A549 (cell line): Measurements from ENCODE around the gene TFG.

Source experiments
- CHD2 ChIP-seq: fragments of 150-350 bp; IDR thresholded peaks from 2 replicates; pipeline ENCODE4 v1.6.1; 2014; ENCODE audit warnings: low read length; ENCODE audit not compliant: partially characterized antibody
- JUN ChIP-seq, 2 experiments: fragments of >200 bp; sonication (Bioruptor Twin); formaldehyde crosslinking; IDR thresholded peaks; 2 replicates in 1 of 2; 3 replicates in 1 of 2; pipeline ENCODE4 v1.6.1; 2016 to 2017
- MAFK ChIP-seq: fragments of 450-650 bp; IDR thresholded peaks from 2 replicates; pipeline ENCODE4 v1.6.1; 2014; ENCODE audit not compliant: partially characterized antibody
- MAZ ChIP-seq: fragments of 150-350 bp; IDR thresholded peaks from 2 replicates; pipeline ENCODE4 v1.6.1; 2014; ENCODE audit warnings: antibody characterized with exemption, low read depth, low read length, borderline replicate concordance
- POLR2A ChIP-seq: IDR thresholded peaks from 2 replicates; pipeline ENCODE4 v1.6.1; 2012; ENCODE audit warnings: mild to moderate bottlenecking, low read length
- POLR2AphosphoS2 ChIP-seq: conservative IDR thresholded peaks from 2 replicates; pipeline ENCODE4 v1.6.1; 2012; ENCODE audit warnings: low read length, improper control_type of control experiment, inconsistent platforms
- RARB ChIP-seq: fragments of 250-450 bp; sonication (Bioruptor Pico); IDR thresholded peaks from 2 replicates; pipeline ENCODE4 v1.8.0; 2021; ENCODE audit warnings: mild to moderate bottlenecking, moderate library complexity
- TF ChIP-seq, protein P1 (sequence below): IDR thresholded peaks from 2 replicates; pipeline ENCODE4 v1.6.1; 2012
- TF ChIP-seq, protein P2 (sequence below): IDR thresholded peaks from 2 replicates; pipeline ENCODE4 v1.6.1; 2012
- TF ChIP-seq, protein P3 (sequence below): fragments of >200 bp; sonication (Bioruptor Twin); formaldehyde crosslinking; IDR thresholded peaks from 3 replicates; pipeline ENCODE4 v1.5.1; 2016
- TF ChIP-seq, protein P4 (sequence below): fragments of 450-650 bp; IDR thresholded peaks from 2 replicates; pipeline ENCODE4 v1.6.1; 2014; ENCODE audit warnings: antibody characterized with exemption
- TF ChIP-seq, protein P5 (sequence below): fragments of 150-350 bp; IDR thresholded peaks from 2 replicates; pipeline ENCODE4 v1.6.1; 2014; ENCODE audit warnings: low read depth, mild to moderate bottlenecking, low read length

DNA sequence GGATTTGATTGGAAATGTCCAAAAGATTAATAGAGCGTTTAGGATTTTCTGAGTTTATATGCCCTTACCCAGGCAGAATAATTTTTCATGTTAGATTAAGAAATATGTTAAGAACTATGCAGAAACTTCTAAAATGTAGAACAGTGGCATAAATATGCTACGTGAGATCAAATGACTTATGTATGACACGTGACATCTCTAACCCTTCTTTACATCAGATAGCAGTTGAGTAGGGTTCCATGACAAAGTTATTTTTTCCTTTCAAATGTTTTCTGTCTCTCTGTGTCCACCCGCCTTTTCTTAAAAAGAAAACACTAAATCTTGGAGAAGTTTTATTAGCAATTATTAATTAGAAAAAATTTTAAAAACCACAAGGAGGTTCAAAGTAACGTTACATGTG, 8.6 kb upstream of the TFG start:
- TF ChIP-seq MAFK (no peak), CHD2 (no peak), MAZ (no peak), JUN (IDR thresholded peaks at IDR 0.05) (no peak), RARB (CRISPR knock-in tag) (no peak), POLR2A (no peak), POLR2AphosphoS2 (no peak)
- TF ChIP-seq, protein P1, sequence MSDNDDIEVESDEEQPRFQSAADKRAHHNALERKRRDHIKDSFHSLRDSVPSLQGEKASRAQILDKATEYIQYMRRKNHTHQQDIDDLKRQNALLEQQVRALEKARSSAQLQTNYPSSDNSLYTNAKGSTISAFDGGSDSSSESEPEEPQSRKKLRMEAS: no peak
- TF ChIP-seq, protein P2, sequence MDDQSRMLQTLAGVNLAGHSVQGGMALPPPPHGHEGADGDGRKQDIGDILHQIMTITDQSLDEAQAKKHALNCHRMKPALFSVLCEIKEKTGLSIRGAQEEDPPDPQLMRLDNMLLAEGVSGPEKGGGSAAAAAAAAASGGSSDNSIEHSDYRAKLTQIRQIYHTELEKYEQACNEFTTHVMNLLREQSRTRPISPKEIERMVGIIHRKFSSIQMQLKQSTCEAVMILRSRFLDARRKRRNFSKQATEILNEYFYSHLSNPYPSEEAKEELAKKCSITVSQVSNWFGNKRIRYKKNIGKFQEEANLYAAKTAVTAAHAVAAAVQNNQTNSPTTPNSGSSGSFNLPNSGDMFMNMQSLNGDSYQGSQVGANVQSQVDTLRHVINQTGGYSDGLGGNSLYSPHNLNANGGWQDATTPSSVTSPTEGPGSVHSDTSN: no peak
- TF ChIP-seq, protein P3, sequence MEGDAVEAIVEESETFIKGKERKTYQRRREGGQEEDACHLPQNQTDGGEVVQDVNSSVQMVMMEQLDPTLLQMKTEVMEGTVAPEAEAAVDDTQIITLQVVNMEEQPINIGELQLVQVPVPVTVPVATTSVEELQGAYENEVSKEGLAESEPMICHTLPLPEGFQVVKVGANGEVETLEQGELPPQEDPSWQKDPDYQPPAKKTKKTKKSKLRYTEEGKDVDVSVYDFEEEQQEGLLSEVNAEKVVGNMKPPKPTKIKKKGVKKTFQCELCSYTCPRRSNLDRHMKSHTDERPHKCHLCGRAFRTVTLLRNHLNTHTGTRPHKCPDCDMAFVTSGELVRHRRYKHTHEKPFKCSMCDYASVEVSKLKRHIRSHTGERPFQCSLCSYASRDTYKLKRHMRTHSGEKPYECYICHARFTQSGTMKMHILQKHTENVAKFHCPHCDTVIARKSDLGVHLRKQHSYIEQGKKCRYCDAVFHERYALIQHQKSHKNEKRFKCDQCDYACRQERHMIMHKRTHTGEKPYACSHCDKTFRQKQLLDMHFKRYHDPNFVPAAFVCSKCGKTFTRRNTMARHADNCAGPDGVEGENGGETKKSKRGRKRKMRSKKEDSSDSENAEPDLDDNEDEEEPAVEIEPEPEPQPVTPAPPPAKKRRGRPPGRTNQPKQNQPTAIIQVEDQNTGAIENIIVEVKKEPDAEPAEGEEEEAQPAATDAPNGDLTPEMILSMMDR: no peak
- TF ChIP-seq, protein P4, sequence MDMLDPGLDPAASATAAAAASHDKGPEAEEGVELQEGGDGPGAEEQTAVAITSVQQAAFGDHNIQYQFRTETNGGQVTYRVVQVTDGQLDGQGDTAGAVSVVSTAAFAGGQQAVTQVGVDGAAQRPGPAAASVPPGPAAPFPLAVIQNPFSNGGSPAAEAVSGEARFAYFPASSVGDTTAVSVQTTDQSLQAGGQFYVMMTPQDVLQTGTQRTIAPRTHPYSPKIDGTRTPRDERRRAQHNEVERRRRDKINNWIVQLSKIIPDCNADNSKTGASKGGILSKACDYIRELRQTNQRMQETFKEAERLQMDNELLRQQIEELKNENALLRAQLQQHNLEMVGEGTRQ: no peak
- TF ChIP-seq, protein P5, sequence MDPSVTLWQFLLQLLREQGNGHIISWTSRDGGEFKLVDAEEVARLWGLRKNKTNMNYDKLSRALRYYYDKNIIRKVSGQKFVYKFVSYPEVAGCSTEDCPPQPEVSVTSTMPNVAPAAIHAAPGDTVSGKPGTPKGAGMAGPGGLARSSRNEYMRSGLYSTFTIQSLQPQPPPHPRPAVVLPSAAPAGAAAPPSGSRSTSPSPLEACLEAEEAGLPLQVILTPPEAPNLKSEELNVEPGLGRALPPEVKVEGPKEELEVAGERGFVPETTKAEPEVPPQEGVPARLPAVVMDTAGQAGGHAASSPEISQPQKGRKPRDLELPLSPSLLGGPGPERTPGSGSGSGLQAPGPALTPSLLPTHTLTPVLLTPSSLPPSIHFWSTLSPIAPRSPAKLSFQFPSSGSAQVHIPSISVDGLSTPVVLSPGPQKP: no peak
